ENCODE results near the gene CATSPERD. TPM values are rescaled to one million over a fixed set of nuclear protein-coding genes. Genes with fewer than 3 reads are reported as not detected.
A peak's percentile ranks its signal among the peaks of the same experiment; 100 is the strongest.

The CATSPERD gene
- total RNA-seq, 3 donors from 2014 or later, result not detected

DNA sequence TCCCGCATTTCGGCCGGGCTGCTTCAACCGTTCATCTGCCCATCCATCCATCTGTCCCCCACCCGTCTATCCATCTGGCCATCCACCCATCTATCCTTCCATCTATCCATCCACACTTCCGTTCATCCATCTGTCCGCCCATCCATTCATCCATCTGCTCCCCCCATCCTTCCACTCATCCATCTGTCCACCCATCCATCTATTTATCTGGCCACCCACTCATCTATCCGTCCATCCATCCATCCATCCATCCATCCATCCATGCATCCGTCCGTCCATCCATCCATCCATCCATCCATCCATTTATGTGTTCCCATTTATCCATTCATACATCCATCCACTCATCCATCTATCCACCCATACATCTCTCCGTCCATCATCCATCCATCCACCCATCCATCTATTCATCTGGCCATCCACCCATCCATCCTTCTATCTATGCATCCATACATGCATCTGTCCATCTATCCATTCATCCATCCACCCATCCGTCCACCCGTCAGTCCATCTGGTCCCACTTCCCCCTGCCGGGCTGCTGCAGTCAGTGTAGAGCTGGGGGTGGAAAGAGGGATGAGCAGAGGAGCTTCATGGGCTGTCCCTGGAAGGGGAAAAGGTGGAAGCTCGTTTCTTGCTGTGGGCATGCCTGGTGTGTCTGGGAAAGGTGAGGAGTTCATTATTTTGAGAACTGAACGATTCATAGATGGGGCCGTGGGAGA lies 38.9 kb upstream of the CATSPERD start:
- intact Hi-C loops (cut with DNase I; ENCODE audit: low total_unique reads), result no loop called here
- Histone ChIP-seq H3K9me3 (no peaks in the 10 kb centered on the region), H3K36me3 (no peaks in the 10 kb centered on the region), H3K4me3 (peak overlapping the region; percentile 81 to 99 (median 82)), H3K27ac (peak overlapping the region; percentile 92 to 93), H3K27me3 (no peaks in the 10 kb centered on the region), H3K4me1 (peaks cover 9 to 13% of the 10 kb centered on the region in 2 donors)
- no peak for DNase-seq (ENCODE audit: low spot score in 2 of 2)
- TF ChIP-seq POLR2AphosphoS5 (IDR thresholded peaks at IDR 0.05) (no peak), POLR2A (IDR thresholded peaks at IDR 0.05) (no peak)
- TF ChIP-seq, protein P1, sequence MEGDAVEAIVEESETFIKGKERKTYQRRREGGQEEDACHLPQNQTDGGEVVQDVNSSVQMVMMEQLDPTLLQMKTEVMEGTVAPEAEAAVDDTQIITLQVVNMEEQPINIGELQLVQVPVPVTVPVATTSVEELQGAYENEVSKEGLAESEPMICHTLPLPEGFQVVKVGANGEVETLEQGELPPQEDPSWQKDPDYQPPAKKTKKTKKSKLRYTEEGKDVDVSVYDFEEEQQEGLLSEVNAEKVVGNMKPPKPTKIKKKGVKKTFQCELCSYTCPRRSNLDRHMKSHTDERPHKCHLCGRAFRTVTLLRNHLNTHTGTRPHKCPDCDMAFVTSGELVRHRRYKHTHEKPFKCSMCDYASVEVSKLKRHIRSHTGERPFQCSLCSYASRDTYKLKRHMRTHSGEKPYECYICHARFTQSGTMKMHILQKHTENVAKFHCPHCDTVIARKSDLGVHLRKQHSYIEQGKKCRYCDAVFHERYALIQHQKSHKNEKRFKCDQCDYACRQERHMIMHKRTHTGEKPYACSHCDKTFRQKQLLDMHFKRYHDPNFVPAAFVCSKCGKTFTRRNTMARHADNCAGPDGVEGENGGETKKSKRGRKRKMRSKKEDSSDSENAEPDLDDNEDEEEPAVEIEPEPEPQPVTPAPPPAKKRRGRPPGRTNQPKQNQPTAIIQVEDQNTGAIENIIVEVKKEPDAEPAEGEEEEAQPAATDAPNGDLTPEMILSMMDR (IDR thresholded peaks at IDR 0.05), result no peak

DNA sequence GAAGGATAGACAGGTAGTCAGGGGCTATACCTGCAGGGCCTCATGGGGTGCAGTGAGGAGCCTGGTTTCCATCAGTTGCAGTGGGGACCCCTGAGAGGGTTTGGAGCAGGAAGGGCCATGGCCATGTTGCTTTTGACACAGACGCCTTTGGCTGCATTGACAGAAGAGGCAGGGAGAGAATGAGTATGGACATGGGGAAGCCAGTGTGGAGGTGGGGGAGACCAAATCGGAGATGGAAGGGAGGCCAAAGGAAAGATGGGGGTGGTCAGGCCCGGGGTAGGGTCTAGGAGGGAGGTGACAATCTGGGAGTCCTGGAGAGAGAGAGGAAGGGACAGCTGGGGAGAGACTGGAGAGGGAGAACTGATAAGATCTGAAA lies 38.3 kb upstream of the CATSPERD start:
- intact Hi-C loops (cut with DNase I; ENCODE audit: low total_unique reads), result no loop called here
- TF ChIP-seq, protein P1 (IDR thresholded peaks at IDR 0.05), result no peak
- TF ChIP-seq POLR2A (IDR thresholded peaks at IDR 0.05) (no peak), POLR2AphosphoS5 (IDR thresholded peaks at IDR 0.05) (no peak)
- no peak overlapping the region for H3K27ac ChIP-seq
- H3K4me1 ChIP-seq, result peaks cover 9 to 13% of the 10 kb centered on the region in 2 donors
- no peaks in the 10 kb centered on the region for H3K9me3 ChIP-seq
- no peak for DNase-seq (ENCODE audit: low spot score in 2 of 2)
- H3K27me3 ChIP-seq, result no peaks in the 10 kb centered on the region
- H3K36me3 ChIP-seq, result no peaks in the 10 kb centered on the region
- no peak overlapping the region for H3K4me3 ChIP-seq

DNA sequence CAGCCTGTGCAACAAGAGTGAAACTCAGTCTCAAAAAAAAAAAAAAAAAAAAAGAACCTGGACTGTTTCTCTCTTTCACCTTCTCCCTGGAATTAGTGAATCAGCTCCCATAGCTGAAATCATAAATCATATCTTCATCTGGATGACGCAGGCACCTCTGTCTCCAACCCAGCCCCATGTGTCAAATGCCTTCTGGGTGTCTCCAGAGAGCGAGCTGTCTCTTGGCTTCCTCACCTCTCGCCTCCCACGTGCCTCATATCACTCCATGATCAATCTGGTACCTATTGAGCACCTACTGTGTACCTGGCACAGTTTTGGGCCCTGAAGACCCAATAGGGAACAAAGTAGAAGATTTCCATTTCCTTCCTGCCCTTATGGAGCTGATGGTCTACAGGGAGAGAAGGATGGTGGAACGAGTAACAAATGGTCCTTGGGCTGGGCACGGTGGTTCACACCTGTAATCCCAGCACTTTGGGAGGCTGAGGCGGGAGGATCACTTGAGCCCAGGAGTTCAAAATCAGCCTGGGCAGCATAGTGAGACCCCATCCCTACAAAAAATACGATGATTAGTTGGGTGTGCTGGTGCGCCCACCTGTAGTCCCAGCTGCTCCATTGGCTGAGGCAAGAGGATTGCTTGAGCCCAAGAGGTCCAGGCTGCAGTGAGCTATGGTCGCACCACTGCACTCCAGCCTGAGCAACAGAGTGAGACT lies 37.1 kb upstream of the CATSPERD start:
- Histone ChIP-seq H3K27me3 (no peaks in the 10 kb centered on the region), H3K27ac (no peak overlapping the region), H3K4me3 (no peak overlapping the region), H3K4me1 (peaks cover 9 to 13% of the 10 kb centered on the region in 2 donors), H3K9me3 (no peaks in the 10 kb centered on the region), H3K36me3 (no peaks in the 10 kb centered on the region)
- DNase-seq (ENCODE audit: low spot score in 2 of 2), result no peak
- TF ChIP-seq POLR2A (IDR thresholded peaks at IDR 0.05) (no peak), POLR2AphosphoS5 (IDR thresholded peaks at IDR 0.05) (no peak)
- TF ChIP-seq, protein P1 (IDR thresholded peaks at IDR 0.05), result no peak
- intact Hi-C loops (cut with DNase I; ENCODE audit: low total_unique reads), result no loop called here

DNA sequence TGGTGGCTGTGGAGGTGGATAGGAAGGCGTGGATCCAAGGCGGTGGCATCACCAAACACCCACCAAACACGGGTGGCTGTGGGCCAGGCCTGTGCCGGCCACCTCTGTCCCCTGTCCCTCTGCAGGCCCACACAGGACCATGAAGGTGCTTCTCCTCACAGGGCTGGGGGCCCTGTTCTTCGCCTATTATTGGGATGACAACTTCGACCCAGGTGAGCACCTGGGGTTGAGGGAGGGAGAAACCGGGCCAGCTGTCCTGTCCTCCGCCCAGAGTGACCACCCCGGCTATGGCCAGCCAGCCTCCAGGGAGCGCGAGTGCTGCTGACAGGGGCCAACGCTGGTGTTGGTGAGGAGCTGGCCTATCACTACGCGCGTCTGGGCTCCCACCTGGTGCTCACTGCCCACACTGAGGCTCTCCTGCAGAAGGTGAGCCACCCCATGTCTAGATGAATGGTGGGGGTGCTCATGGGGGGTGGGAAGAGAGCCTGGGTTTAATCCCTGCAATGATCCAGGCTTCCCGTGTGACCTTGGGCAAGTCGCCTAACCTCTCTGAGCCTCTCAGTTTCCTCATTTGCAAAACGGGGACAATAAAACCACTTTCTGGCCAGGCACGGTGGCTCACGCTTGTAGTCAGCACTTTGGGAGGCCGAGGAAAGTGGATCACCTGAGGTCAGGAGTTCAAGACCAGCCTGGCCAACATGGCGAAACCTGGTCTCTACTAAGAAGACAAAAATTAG lies 35.6 kb upstream of the CATSPERD start:
- DNase-seq (ENCODE audit: low spot score in 2 of 2), result no peak
- no peaks in the 10 kb centered on the region for H3K27me3 ChIP-seq
- no peak overlapping the region for H3K27ac ChIP-seq
- no peaks in the 10 kb centered on the region for H3K9me3 ChIP-seq
- no peaks in the 10 kb centered on the region for H3K36me3 ChIP-seq
- H3K4me1 ChIP-seq, result peaks cover 3 to 4% of the 10 kb centered on the region in 2 donors
- H3K4me3 ChIP-seq, result no peak overlapping the region
- no peak for TF ChIP-seq POLR2AphosphoS5 (IDR thresholded peaks at IDR 0.05)
- TF ChIP-seq, protein P1 (IDR thresholded peaks at IDR 0.05), result no peak
- no peak for TF ChIP-seq POLR2A (IDR thresholded peaks at IDR 0.05)
- intact Hi-C loops (cut with DNase I; ENCODE audit: low total_unique reads), result no loop called here

DNA sequence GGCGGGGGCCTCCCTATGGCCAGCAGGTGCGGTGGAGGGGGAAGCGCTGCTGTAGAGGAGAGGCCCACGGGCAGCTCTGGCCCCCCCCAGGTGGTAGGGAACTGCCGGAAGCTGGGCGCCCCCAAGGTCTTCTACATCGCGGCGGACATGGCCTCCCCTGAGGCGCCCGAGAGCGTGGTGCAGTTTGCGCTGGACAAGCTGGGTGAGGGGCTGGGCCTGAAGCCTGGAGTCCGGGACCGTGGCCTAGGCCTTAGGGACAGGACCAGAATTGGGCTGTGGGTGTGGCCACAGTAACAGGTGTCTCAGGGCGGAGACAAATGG lies 34.2 kb upstream of the CATSPERD start:
- H3K36me3 ChIP-seq, result no peaks in the 10 kb centered on the region
- no peak for DNase-seq (ENCODE audit: low spot score in 2 of 2)
- intact Hi-C loops (cut with DNase I; ENCODE audit: low total_unique reads), result no loop called here

More for the DNA sequence above, 34.2 kb upstream of the CATSPERD start:
- Histone ChIP-seq H3K4me1 (peaks cover under 1 to 1% of the 10 kb centered on the region in 2 donors), H3K27me3 (no peaks in the 10 kb centered on the region), H3K27ac (peak overlapping the region; percentile 73 to 90), H3K9me3 (no peaks in the 10 kb centered on the region), H3K4me3 (peak overlapping the region; percentile 51 to 78 (median 65))
- TF ChIP-seq, protein P1 (IDR thresholded peaks at IDR 0.05), result no peak
- TF ChIP-seq POLR2A (IDR thresholded peaks at IDR 0.05), result no peak
- TF ChIP-seq POLR2AphosphoS5 (IDR thresholded peaks at IDR 0.05), result no peak

All from breast epithelium (tissue), 4 donors.